Bronchial smooth muscle cell (primary cell): ENCODE data around the gene HDAC6. TPM values are rescaled to one million over a fixed set of nuclear protein-coding genes. Genes with fewer than 3 reads are reported as not detected.

ENCODE experiments used
- total RNA-seq: library from RNA; depleted of rRNA; stranded (reverse); fragments of >200 nt; gene quantifications from 2 replicates; pipeline ENCODE4 v1.2.1, GENCODE V29; 2014

HDAC6 gene
- 17.7 and 26.3 TPM in 2 replicates for total RNA-seq

GRCh38 chrX:48801280-48802088 is at the start of gene HDAC6:
TSS of gene HDAC6 (plus strand) at chrX:48802067. CDS start at chrX:48802693, 626 bp downstream.

GRCh38 chrX:48761674-48762471 is 40.0 kb upstream of the HDAC6 start, which contains the start of gene GLOD5:
TSS of gene GLOD5 (plus strand) at chrX:48761747. CDS start at chrX:48761791, 44 bp downstream.

GRCh38 chrX:48786341-48786800 is 15.5 kb upstream of the HDAC6 start, which contains the start of gene GATA1:
TSS of gene GATA1 (plus strand) at chrX:48786590. CDS start at chrX:48791110, 4,520 bp downstream.

GRCh38 chrX:48826135-48826875 is 24.4 kb downstream of the HDAC6 start, which contains the start of gene ERAS:
TSS of gene ERAS (plus strand) at chrX:48826513. CDS start at chrX:48829124, 2,611 bp downstream.

GRCh38 chrX:48835524-48836329 is 33.9 kb downstream of the HDAC6 start, which contains the start of gene PCSK1N:
TSS of gene PCSK1N (minus strand) at chrX:48835610. CDS start at chrX:48835532, 78 bp downstream.

Other genes starting within 250 kb of the HDAC6 start
- gene RBM3, start 227.6 kb upstream of the HDAC6 start, total RNA-seq = 63.7 and 238 TPM in 2 replicates
- gene WDR13, start 204.6 kb upstream of the HDAC6 start, total RNA-seq = 139 and 289 TPM in 2 replicates
- gene WAS, start 118.3 kb upstream of the HDAC6 start, total RNA-seq = 0.26 and 0.32 TPM in 2 replicates
- 0.86 and 1.7 TPM in 2 replicates for gene SUV39H1, start 105.3 kb upstream of the HDAC6 start, total RNA-seq
- not detected in 2 replicates for gene GLOD5, start 40.3 kb upstream of the HDAC6 start, total RNA-seq
- not detected in 2 replicates for gene GATA1, start 15.5 kb upstream of the HDAC6 start, total RNA-seq
- not detected in 2 replicates for gene ERAS, start 24.4 kb downstream of the HDAC6 start, total RNA-seq
- 0.09 and 0.16 TPM in 2 replicates for gene PCSK1N, start 33.5 kb downstream of the HDAC6 start, total RNA-seq
- gene TIMM17B, start 95.7 kb downstream of the HDAC6 start, total RNA-seq = 14.4 and 17.3 TPM in 2 replicates
- gene PQBP1, start 95.9 kb downstream of the HDAC6 start, total RNA-seq = 94.7 and 116 TPM in 2 replicates
- gene SLC35A2, start 109.6 kb downstream of the HDAC6 start, total RNA-seq = 5.5 and 7.4 TPM in 2 replicates
- gene PIM2, start 117.0 kb downstream of the HDAC6 start, total RNA-seq = 0.77 and 1.9 TPM in 2 replicates
- 34.4 and 38.6 TPM in 2 replicates for gene OTUD5, start 155.5 kb downstream of the HDAC6 start, total RNA-seq
- gene KCND1, start 169.8 kb downstream of the HDAC6 start, total RNA-seq = 1.6 and 4.3 TPM in 2 replicates
- gene GRIPAP1, start 200.2 kb downstream of the HDAC6 start, total RNA-seq = 24.9 and 26.0 TPM in 2 replicates
- gene TFE3, start 241.3 kb downstream of the HDAC6 start, total RNA-seq = 26.0 and 37.2 TPM in 2 replicates